ENCODE measurements around the gene FOXQ1.
"Not testable (repeated sequence)": the region's sequence is repeated elsewhere in the genome, so short reads cannot be mapped to it uniquely, and the experiment has no call there.

The FOXQ1 gene

DNA sequence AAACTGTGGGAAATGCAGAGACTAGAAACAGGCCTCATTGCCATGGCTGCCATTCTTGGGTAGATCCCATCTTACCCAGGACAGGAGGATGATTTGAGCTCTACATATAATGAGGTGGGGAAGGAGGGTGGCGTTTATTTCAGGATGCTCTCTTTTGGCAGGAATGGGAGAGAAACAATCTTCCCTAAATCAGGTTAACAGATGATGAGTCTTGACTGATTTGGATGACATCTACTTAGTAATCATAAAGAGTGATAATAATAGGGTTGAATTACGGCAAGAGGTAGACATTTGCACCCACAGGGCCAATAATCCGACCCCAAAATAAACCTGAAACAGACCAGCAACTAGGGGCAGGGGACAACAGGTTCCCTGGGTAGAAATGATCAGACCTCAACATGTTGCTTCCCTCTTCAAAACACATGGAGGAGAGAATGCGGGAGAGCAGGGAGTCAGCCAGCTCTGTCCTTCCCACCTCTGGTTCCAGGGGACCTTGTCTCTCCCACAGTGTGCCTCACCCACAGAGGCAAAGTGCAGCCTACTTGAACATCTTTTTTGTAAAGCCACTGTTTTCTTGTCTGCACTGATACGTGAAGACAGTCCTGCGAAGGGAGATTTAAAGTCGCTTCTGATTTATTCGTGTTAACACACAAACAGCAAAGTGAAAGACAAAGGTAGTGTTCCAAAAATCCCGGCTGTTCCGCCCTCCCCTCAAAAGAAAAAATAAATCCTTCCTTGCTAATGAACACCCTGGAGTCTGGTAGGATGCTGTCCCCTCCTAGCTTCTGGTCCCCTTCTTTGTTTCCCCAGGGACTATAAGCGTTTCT lies 3.9 kb downstream of the FOXQ1 start:
- DNase-seq = no peak
- intact Hi-C loops (cut with DNase I) = no loop called here

GRCh38 chr6:1316489-1316971 lies 4.6 kb downstream of the FOXQ1 start:
- intact Hi-C loops (cut with DNase I) = no loop called here
- DNase-seq = no peak

DNA sequence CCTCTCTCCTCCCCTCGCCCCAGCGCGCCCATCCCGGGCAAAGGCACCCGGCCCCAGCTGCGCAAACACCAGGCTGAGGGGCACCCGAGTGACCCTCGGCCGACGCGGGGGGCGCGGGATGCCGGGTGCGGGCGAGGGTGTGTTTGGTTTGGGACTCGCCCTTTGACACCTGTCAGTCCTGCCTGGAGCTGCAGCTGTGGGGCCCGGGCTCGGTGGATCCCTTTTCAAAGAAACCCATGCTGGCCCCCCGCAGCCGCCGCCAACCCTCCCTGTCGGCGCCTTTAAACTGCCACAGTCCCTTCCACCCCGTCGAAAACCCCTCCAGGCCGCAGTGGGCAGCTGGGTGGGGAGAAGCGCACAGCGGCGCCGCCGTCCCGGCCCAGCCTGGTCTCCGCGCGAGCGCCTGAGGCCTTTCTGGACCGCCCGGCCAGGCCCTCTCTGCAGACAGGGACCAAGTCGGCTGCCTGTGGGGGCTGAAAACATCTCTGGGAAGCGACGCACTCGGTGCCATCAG lies 5.5 kb downstream of the FOXQ1 start:
- intact Hi-C loops (cut with DNase I) = no loop called here

GRCh38 chr6:1318036-1318435 lies 6.1 kb downstream of the FOXQ1 start:
- intact Hi-C loops (cut with DNase I) = no loop called here
- no peak for DNase-seq

More for the DNA sequence above, 5.5 kb downstream of the FOXQ1 start:
- DNase-seq = no peak

DNA sequence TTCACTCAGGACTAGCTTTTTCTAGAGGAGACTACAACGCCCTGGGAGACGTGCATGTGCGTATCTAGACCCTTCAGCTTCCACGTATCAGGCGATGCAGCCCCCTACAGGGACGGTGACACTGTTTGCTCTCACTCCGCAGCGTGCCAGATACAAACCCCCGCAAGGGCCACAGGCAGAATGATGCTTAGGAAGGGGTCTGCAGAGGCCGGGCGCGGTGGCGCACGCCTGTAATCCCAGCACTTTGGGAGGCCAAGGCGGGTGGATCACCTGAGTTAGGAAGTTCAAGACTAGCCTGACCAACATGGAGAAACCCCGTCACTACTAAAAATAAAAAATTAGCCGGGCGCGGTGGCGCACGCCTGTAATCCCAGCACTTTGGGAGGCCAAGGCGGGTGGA lies 6.7 kb downstream of the FOXQ1 start:
- DNase-seq; intact Hi-C loops (cut with DNase I): not testable (repeated sequence)

- intact Hi-C loops (cut with DNase I) = no loop called here
- no peak for DNase-seq
These were observed 9.8 kb downstream of the FOXQ1 start for GRCh38 chr6:1321738-1322137.

GRCh38 chr6:1322156-1322555 lies 10.3 kb downstream of the FOXQ1 start:
- no peak for DNase-seq
- intact Hi-C loops (cut with DNase I) = no loop called here

GRCh38 chr6:1322696-1323219 lies 10.9 kb downstream of the FOXQ1 start:
- intact Hi-C loops (cut with DNase I) = no loop called here
- no peak for DNase-seq

DNA sequence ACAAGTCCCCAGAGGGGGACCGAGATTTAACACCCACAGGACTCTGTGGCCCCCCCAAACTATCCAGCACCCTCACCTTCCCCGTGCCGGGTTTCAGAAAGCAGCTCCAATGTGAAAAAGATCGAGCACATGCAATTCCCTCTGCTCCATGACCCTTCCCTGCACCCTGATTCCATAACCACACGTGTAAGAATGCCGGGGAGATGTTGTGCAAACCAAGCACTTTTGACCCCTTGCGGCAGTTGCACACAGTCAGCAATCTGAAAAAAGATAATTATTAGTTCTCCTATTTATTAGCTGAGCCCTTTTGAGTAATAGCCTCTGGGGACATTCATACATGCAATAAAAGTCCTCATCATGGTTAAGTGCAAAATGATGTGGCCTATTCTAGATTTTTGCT lies 13.0 kb downstream of the FOXQ1 start:
- no peak for DNase-seq
- intact Hi-C loops (cut with DNase I) = no loop called here

DNA sequence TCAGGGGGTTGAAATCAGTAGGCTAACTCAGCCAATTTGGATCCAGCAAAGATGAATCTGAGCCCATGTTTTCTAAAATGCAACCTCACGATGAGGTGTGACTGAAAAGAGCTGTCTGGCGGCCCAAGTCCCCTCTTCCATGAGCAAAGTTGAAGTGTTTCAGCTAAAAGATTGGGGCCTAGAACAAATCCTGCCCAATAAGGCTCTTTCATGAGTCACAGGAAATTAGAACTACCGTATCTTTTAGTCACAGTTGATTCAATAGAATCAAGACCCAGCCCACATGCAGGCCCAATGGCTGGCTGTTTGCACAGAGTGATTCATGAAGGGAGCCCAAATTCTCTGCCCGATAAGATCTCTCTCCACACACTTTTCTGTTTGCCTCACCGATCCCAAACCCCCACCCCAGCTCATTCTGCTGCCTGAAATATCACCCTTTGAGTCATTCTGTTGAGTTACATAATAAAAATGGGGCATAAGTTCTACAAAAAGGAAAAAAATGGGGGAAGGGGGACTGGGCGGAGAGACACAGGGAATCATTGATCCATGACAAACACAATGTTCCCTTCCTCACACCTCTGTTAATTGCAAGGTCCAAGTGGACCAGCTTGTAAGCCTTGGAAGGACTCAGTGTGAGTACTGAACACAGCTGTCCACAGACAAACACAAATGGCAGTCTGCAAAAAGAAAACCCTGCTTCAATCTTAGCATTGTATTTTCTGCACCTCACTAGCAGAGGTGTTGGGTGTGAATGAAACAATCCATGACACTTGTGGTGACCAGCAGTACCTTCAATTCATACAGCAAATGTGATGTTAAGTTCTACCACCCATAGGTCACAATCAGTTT lies 13.8 kb downstream of the FOXQ1 start:
- intact Hi-C loops (cut with DNase I) = no loop called here
- DNase-seq = peak in 8 of 42 donors; percentile 20 to 58 (median 46)

DNA sequence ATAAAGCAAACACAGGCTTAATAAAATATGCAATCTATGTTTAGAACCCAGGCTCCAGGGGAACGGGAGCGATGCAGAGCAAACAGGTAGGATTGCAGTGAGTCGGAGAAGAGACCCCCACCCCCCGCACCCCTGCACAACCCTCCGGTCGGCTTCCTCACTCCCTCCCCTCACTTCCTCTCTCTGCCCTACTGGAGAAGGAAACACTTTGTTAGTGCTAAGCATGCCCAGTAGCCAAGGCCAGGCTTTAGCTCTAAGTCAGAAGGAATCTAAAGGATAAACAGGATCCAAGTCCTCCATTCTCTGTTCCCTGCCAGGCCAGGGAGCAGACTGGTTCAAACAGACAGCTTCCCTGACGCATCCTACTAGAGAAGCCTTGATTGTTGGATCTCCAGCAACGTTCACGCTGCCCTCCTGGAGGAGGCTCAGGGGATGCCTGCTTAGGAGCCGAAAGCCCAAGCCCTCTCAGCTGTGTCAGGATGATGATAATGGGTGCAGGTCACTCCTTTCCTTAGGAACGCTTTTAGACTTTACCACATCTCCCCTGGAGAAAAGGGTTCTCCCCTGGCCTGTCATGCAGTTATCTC lies 14.7 kb downstream of the FOXQ1 start:
- DNase-seq = no peak
- intact Hi-C loops (cut with DNase I) = no loop called here

GRCh38 chr6:1327630-1328029 lies 15.7 kb downstream of the FOXQ1 start:
- no peak for DNase-seq
- intact Hi-C loops (cut with DNase I) = no loop called here

DNA sequence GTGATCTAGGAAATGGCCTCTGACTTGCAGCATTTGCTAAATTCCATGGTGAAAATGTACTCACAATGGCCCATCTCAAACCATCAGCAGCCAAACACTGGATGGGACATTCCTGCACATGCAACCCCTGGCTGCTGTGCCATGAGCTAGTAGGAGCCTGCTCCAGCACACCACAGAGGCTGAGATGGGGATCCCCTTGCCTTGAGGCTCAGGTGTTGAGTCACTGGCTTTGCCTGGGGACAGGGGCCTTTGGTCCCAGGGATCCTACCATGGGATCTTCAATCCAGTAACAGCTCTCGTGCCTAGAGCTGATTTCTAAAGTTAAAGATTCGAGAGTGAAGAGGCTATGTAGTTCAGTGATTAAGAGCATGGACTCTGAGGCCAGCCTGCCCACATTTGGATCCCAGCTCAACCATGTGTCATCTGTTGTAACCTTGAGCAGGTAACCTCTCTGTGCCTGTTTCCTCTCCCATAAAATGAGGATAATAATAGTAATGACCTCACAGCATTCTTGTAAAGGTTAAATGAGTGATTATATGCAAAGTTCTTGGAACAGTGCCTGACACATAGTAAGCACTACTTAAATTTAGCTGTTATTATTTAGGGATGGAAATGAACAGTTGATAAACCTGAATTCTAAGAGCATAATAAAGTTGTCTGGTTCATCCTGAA lies 16.4 kb downstream of the FOXQ1 start:
- intact Hi-C loops (cut with DNase I) = no loop called here
- no peak for DNase-seq

DNA sequence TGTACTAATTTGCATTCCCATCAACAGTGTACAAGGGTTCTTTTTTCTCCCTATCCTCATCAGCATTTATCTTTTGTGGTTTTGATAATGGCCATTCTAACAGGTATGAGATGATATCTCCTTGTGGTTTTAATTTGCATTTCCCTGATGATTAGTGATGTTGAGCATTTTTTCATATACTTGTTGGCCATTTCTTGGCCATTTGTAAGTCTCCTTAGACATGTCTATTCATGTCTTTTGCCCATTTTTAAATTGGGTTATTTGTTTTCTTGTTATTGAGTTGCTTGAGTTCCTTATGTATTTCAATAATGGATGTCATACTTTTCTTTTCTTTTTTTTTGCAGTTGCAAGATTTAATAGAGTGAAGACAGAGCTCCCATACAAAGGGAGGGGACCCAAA lies 17.8 kb downstream of the FOXQ1 start:
- intact Hi-C loops (cut with DNase I) = no loop called here
- DNase-seq = no peak

GRCh38 chr6:1334684-1335083 lies 22.8 kb downstream of the FOXQ1 start:
- no peak for DNase-seq
- intact Hi-C loops (cut with DNase I) = no loop called here

- no peak for DNase-seq
- intact Hi-C loops (cut with DNase I) = no loop called here
These were observed 23.6 kb downstream of the FOXQ1 start for GRCh38 chr6:1335367-1336037.

DNA sequence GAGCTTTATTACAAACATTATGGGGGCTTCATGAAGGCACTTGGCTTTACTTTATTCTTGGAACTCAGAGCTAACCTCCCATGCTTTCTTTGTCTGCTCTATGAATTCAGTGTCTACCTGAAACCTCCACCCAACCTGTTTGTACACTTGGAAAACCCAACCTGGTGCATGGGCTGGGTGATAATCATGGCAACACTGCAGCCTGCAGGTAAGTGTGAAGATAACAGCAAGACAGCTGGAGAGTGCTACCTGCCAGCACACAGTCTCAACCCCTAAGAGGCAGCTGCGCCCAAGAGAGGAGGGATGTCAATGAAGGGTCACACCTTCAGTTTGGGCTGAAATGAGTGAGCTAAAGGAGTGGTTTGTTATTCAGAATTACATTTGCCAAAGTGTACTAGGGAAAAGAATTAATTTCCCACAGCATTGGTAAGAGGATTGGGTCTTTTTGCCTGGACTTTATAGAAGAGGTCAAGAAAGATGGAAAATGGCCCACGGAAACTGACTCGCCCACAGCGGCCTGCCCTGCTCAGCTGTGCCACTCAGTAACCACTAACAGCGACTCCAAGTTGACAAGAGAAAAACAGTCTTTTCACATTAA lies 24.4 kb downstream of the FOXQ1 start:
- intact Hi-C loops (cut with DNase I) = no loop called here
- peak in 4 of 42 donors; percentile 19 to 49 (median 28) for DNase-seq

- intact Hi-C loops (cut with DNase I) = no loop called here
- DNase-seq = no peak
These were observed 25.9 kb downstream of the FOXQ1 start for GRCh38 chr6:1337791-1338190.
